HG03175 (cell line): ENCODE data around the gene SLC4A1AP.

Source experiments
- ATAC-seq: cut with Tn5 transposase; IDR thresholded peaks from one replicate; pipeline ENCODE4 v1.9.1; 2021; ENCODE audit warnings: mild to moderate bottlenecking, moderate library complexity; ENCODE audit not compliant: unreplicated experiment

The SLC4A1AP gene

DNA sequence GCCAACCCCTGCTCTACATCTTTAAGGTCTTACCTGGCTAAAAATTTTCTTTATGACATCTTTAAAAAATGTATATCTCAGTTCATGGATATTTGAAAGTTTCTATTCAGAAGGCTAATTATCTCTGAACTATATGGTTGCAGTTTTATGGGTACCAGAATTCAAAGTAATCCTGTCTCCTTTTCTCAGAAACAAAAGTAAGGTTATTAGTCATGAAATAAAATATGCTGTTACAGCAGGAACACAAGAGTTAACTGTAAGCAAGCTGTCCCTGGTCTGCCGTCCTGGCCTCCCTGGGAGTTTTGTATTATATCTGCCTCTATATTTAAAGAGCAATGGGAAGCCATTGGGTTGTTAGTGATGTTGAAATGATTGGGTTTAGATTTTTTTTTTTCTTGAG lies 34.0 kb downstream of the SLC4A1AP start:
- no peak for ATAC-seq

DNA sequence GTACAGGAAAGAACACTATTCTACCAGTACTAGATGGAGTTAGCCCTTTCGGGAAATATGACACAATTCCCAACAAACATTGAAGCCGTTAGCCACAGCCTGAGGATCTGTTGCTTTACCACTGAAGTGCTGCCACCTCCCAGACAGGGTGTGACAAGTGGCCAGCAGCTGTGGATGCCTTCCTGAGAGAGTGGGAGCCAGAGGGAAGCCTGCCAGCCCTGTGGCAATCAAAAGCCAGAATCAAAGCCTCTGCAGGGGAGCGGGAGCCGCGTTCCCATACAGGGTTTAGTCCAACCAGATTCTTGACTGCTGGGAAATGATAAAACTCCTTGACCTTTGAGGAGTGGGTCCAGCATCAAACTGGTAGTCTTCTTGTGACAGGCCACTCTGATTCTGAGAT lies 38.0 kb downstream of the SLC4A1AP start:
- ATAC-seq, result no peak

DNA sequence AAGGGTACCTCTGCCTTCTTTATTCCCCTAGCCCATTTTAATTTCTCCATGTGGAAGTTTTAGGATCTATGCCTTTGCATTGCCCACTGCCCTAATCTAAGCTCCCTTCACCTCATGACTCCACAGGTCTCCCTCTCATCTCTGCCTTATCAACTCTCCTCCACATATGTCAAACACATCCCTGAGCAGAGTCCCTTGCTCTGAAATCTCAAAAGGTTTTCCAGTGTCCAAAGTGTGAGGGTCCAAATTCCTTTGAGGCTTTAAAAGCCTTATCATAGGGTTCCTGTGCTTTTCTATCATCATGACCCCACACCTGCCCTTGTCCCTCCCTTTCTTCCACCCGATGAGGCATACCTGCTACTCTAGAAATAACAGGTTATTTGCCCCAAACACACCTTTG lies 38.6 kb downstream of the SLC4A1AP start:
- no peak for ATAC-seq

DNA sequence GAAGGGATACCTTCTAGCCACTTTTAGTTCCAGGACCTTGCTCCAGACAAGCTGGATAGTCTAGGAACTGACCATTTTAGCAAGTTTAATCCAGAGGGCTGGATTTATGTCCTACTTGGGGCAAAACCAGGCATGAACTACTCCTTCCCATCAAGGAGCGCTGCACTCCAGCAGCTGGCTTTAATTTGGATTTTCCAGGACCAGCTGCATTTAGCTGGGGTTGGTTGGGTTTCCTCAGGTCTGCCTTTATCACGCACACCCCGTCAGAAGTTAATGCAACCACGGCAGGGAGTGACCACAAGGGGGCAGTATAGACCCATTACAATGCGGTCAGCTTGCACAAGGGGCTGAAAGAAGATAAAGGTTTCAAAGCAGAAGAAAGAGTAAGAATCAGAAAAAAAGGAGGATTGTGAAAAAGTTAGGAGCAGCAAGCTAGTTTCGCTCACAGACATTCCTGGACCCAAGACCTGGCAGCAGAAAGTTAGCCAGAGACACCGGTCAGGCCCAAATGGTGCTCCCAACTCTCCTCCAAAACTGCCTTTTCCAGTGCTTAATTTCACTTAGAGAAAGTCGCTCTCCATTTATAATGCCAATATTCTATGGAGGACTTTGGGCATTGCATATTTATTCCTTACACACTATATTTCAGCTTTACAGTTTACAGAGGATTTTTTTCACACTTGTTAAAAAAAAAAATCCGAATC lies 40.1 kb downstream of the SLC4A1AP start:
- ATAC-seq, result peak; percentile 56

DNA sequence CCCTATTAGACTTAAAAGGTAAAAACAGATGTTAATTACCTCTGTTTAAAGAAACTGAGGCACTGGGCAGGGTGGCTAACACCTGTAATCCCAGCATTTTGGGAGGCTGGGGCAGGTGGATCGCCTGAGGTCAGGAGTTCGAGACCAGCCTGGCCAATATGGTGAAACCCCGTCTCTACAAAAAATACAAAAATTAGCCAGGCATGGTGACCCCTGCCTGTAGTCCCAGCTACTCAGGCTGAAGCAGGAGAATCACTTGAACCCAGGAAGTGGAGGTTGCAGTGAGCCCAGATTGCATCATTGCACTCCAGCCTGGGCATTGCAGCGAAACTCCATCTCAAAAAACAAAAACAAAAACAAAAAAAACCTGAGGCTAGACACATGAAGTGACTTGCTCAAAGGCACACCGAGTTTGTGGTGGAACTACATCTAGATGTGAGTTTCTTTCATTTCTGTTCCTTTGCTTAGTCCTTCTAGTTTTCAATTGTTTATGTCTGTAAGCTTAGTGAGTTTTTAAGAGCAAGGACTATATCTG lies 40.7 kb downstream of the SLC4A1AP start:
- ATAC-seq, result no peak

DNA sequence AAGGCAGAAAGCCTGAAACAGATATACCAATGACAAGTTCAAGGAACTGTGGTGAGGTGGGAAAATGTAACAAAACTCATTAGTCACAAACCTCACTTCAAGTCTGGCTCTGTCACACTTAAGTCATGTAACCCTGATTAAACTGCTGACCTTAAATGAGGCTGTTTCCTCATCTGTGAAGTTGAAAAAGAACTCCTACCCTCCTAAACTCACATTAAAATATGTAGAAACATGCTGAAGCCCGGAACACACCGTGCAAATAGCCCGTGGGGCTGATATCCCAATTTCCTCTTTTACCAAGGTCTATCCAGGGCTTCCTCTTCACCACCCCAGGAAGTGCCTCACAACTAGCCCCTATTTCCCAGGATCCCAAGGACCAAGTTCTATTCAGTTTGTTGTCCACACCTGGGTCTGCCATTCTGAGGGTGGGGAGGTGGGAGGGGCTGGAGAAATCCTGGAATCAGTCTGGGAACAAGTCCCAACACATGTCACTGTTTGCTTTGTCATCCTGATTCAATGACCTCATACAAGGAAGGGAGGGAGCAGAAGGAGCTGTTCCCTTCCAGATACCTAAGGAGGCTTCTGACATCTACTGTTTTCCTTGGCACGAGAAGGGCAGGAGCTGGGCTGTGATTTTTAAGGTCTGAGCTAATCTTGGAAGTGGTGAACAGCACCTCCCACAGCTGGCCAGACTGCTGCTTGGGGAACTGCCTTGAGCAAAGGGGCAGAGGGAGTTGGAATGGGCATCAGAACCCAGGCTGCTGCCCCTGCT lies 42.3 kb downstream of the SLC4A1AP start:
- ATAC-seq, result no peak

DNA sequence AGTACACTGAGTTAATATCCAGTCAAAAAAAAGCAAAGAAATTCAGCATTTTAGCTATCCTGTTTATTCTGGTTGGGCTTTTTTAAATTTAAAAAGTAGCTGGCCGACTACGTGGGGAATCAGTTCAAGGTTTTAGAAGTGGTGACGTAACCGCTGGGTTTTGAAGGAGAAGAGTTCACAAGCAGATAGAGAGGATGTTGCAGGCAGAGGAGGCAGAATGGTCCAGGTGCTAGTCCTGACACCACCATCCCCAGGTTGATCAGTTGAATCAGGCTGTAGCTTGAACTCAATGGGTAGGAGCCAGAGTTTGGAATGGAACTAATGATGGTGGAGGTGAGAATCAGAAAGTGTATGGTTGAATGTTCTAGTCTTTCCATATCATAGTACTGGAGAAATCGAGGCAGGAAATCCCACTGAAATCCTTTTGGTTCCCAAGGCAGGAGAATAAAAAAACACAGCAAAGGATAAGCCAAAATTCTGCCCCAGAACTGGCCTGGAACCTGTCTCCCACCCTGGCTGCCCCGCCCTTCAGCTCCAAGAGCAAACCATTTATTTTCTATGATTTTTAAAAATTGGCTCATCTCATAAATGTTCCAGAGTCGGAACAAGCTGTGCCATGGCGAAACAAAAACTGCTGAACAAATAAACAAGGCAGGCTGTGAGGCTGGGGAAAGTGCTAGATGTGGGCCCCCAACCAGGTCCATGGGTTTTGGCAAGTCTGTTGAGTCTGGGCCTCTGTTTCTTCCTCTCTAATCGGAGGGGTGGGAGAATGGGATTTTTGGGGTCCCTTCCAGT lies 44.0 kb downstream of the SLC4A1AP start:
- ATAC-seq, result no peak

DNA sequence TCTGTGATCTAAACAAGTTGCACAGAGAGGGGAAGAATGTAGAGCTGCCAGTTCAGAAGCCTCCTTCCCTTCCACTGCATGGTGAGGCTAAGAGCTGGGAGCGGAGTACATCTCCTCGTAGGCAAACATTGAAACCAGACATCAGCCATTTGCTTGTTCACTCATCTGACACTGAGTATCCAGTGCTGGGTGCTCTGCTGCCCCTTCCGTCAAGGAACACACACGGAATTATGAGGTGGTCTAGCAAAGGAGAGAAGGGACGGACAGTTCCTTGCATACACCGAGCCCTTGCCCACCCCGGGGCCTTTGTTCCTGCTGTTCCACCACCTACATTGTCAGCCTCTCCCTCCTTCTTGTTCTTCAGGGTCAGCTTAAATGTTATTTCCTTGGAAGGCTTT lies 44.6 kb downstream of the SLC4A1AP start:
- ATAC-seq, result no peak

DNA sequence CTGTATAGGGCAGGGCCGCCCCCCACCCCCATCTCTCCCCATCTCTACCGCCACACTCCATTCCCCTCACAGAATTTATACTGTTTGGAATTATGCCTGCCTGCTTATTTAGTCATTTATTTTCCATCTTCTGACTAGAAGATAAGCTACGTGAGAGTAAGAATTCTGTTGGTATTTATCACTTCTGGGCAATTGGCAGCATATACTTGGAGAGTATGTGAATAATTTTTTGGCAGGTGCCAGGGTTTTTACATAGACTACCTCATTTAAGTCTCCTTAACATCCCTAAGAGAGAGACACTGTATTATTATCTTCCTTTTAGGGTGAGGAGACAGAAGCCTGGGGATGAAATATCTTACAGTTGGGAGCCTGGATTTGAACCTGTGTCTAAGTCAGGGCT lies 45.0 kb downstream of the SLC4A1AP start:
- no peak for ATAC-seq

DNA sequence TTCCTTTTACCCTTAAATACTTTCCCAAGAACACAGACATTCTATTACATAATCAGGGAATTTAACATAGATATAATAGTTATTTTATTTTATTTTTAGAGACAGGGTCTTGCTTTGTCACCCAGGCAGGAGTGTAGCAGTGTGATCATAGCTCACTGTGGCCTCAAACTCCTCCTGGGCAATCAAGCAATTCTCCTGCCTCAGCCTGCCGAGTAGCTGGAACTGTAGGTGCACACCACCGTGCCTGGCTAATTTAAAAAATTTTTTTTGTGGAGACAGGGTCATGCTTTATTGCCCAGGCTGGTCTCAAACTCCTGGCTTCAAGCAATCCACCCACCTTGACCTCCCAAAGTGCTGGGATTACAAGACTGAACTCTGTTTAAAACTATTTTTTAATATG lies 45.6 kb downstream of the SLC4A1AP start:
- ATAC-seq, result no peak

DNA sequence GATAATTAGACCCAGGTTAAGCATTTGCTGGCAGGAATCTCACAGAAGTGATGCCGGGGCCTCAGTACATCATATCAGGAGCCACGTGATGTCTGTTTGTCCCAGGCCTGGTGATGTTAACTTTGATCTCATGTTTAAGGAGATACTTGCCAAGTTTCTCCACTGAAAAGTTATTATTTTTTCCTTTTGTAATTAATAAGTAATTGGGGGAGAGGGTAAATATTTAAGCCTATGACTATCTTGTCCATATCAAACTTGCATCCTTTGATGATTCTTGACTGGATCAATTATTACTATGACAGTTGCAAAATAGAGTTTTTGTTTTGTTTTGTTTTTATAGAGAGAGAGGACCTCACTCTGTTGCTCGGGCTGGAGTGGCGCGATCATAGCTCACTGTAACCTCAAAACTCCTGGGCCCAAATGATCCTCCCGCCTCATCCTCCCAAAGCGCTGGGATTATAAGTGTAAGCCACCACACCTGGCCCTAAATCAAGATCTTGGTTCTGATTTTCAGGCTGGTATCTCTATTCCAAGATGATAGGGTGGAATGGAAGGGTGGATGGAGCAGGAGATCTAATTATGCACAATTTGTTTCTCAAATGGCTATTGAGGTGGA lies 46.4 kb downstream of the SLC4A1AP start:
- ATAC-seq, result no peak

DNA sequence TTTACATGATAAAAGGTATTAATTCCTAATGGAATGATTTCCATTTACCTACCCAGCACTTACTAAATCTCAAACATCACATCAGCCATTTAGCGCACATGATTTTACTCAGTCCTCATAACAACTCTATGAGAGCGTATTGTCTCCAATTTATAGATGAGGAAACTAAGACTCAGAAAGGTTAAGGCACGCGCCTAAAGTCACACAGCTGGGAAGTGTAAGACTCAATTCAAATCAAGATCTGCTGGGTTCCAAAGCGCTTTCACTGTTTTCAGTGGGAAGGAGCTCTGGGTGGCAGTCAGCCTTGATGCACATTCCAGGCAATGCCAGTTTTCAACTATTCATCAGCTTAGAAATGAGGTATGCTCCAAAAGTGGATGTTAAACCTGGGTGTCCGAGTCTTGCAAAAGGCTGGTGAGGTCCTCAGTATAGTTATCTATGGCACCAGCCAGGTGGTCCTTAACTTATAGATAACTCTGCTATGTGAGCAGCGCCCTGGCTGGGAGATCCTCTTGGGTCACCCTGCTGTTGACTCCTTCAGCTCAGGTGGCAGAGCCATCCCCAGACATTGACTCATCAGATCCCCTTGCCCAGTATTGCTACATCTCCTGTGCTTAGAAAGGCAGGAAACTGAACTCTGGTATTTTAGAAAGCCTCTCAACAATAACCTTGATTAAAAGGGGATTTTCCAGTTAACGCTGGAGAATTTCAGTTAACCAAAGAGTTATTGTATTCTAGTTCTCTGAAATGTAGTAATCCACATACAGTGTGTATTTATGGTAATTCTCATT lies 47.1 kb downstream of the SLC4A1AP start:
- no peak for ATAC-seq

DNA sequence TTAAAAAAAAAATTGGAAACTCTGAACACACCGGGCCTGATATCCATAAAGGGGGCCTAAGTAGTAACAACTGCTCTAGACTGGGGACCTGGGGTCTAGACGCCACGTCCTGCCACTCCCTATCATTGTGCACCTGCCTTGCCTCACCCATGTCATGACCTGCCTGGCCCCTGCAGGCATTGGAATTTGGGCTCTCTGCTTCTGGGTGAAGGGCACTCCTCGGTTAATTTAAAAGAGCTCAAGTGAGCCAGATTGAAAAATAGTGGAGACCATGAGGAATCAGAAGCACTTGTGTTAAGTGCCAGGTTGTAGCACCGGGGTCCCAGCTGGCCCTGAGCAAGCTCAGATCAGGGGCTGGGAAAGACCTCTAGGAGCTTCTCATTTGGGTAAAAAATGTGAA lies 48.1 kb downstream of the SLC4A1AP start:
- no peak for ATAC-seq

DNA sequence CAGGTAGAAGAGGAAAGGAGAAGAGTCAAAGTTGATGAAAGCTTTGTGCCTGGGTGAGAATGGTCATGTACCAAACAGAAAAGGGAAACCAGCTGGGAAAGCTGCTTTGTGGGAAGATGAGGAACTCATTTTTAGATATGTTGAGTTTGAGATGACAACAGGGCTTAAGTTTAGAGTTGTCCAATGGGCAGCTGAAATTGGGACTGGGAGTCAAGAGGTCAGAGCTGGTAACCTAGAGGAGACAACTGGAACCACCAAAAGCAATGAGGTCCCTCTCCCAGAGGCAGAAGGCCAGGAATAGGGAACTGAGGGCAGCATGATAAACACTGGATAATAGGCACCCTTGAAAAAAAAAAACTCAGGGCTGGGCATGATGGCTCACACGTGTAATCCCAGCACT lies 48.8 kb downstream of the SLC4A1AP start:
- no peak for ATAC-seq

DNA sequence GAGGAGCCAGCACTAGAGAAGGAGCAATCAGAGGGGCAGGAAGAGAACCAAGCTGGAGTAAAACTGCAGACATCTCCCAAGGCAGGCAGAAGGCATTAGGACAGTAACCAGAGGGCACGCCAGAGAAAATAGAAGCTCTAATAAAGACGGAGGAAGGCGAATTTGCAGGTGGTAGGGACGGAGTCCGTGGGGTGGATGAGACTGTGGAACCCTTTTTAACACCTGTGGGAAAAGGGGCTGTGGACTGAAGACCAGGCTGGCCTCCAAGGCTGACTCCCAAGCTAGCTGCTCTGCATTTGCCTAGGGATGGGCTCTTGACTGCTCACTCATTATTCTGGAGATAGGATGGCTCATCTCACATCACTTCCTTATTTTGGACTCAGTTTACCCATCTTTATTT lies 49.5 kb downstream of the SLC4A1AP start:
- ATAC-seq, result no peak

DNA sequence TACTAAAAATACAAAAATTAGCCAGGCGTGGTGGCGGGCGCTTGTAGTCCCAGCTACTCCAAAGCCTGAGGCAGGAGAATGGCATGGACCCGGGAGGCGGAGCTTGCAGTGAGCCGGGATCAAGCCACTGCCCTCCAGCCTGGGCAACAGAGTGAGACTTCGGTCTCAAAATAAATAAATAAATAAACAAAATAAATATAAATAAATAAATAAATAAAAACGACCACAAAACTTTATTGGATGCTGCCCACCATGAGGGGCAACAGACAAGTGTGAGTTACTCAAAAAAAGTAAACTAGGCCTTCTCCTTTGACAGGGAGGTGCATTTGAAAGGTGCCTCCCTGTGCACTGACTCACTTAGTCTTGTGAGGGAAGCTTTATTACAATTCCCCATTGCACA lies 50.4 kb downstream of the SLC4A1AP start:
- no peak for ATAC-seq

DNA sequence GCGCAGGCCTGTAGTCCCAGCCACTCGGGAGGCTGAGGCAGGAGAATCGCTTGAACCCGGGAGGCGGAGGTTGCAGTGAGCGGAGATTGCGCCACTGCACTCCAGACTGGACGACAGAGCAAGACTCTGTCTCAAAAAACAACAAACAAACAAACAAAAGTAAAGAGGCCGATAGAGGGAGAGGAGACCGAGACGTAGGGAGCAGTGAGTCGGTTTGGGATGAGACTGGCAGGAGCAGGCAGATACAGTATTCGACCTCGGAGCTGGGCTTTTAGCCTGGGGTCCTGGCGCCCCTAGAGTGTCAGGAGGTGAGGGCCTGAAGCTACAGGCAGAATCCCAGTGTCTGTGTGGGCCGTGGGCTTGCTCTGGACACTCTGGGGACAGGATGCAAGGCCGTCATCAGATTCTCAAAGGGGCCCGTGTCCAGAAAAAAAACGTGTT lies 51.2 kb downstream of the SLC4A1AP start:
- ATAC-seq, result no peak

DNA sequence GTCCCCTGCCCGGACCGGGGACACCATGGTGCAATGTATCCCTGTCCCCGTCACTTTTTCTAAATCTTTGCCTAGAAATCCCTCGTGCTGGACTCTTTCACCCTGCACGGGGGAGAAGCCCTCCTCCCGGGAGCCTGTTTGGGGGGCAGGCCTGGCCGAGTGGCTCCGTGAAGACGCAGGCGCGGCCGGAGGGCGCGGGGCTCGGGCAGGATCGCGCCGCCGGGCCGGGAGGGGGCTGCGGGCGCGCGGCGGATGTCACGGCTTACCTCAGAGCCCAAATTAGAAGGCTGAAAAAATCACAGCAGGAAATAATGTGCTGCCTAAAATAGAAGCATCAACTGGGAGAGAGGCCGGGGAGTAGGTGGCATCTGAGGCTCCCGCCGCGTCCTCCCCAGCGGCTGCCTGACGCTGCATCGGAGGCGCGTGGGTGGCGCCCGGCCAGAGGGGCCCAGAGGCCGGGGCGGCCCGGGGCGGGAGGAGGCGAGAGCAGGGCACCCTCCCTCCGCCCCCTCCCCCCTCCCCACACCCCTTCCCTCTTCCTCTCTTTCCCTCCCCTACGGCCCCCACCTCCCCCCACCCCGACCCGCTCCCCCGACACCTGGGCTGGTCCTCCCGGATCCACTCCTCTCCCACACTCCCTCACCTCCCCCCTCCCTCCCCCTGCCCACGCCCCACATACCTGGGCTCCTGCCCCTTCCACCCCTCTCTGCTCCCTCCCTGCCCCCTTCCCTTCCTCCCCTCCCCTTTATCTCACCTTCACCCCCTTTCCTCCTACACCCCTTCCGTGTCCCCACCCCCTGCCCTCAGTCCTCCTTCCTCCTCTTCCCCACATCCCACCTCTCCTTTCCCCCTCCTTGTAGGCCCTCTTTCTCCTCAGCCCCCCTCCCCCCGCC lies 51.9 kb downstream of the SLC4A1AP start:
- no peak for ATAC-seq
